ENCODE measurements around the gene VMP1.

VMP1 gene

GRCh38 chr17:59707149-59707970, at the start of gene VMP1, which contains the start of gene PTRH2:
Gene VMP1 (plus strand): TSS chr17:59707654. CDS start chr17:59731447, 23,793 bp downstream.
Gene PTRH2 (minus strand): TSS chr17:59707430. CDS start chr17:59697978, 9,452 bp downstream.
- DNase-seq (ENCODE audit: low read depth in 3 of 3) = peak; percentile 75 to 79 (median 79)

DNA sequence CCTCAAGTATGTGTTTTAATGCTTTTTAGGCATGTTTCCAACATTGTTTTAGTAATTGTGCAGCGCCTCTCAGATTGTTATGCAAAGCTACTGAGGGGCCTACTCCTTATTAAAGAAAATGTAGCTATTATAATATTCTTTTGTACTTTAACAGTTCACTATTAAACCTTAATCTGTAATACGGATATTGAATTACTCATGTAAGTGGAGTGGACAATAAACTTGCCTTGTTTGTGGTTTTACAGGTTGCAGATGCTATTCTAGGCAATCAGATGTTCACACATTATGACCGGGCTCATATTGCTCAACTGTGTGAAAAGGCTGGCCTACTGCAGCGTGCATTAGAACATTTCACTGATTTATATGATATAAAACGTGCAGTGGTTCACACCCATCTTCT, 41.2 kb upstream of the VMP1 start:
- DNase-seq (ENCODE audit: low read depth in 3 of 3) = no peak

- DNase-seq (ENCODE audit: low read depth in 3 of 3) = no peak
Observed at GRCh38 chr17:59668816-59669215, 38.6 kb upstream of the VMP1 start.

DNA sequence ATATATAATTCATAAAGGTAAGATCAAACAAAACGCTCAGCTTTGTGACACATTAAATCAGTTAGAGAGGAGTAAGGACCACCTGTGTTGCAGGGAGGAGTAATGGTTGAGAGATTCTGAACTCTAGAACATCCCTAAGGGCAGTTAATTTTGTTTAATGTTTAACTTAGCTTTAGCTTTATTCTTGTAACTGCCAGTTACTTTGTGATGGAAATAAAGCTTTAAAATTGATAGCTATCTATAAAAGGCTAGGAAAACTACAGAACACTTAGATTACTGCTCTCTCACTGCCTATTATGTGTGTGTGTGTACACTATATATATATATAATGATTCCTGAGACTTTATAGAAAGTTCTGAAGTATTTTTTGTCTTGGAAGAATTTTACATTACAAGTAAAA, 38.0 kb upstream of the VMP1 start:
- no peak for DNase-seq (ENCODE audit: low read depth in 3 of 3)

DNA sequence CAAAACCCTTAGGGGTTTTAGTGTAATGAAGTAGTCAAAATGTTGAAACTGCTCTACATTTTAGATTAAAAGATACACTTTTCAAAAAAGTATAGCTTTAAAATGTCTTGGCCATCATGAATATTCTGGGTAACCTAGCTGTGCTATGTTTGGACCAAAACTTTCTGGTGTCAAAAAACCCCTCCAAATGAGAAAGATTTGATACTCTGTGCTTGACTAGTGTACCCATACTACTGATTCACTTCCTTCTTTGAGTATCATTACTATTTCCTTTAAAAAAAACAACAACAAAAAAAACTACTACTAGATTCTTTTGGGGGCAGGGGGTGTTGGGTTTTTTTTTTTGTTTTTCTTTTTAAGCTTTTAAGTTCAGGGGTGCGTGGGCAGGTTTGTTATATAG, 37.5 kb upstream of the VMP1 start:
- DNase-seq (ENCODE audit: low read depth in 3 of 3) = no peak

GRCh38 chr17:59671386-59671785, 36.1 kb upstream of the VMP1 start:
- no peak for DNase-seq (ENCODE audit: low read depth in 3 of 3)

GRCh38 chr17:59675231-59675630, 32.2 kb upstream of the VMP1 start:
- DNase-seq (ENCODE audit: low read depth in 3 of 3) = no peak

DNA sequence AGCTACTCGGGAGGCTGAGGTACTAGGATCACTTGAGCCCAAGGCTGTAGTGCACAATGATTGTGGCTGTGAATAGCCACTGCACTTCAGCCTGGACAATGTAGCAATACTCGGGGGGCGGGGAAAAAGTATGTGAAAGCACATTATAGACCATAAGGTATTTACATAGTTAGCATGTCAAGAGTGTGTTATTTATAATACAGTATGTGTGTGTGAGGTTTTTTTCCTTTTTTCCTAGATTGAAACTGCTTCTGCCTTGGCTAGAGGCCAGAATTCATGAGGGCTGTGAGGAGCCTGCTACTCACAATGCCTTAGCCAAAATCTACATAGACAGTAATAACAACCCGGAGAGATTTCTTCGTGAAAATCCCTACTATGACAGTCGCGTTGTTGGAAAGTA, 30.7 kb upstream of the VMP1 start:
- DNase-seq (ENCODE audit: low read depth in 3 of 3) = no peak

GRCh38 chr17:59678918-59679317, 28.5 kb upstream of the VMP1 start:
- DNase-seq (ENCODE audit: low read depth in 3 of 3) = no peak

- no peak for DNase-seq (ENCODE audit: low read depth in 3 of 3)
Observed at GRCh38 chr17:59680314-59680713, 27.1 kb upstream of the VMP1 start.

DNA sequence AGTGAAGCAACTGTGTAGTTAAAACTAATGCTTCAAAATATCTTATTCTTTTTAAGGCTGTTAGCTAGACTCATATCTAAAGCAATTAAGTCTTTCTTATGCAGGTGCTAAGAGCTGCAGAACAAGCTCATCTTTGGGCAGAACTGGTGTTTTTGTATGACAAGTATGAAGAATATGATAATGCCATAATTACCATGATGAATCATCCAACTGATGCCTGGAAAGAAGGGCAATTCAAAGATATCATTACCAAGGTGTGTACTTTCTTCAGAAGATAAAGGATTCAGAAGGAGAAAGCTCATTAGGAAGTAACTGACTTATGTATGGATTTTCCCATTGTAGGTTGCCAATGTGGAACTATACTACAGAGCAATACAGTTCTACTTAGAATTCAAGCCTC, 24.2 kb upstream of the VMP1 start:
- no peak for DNase-seq (ENCODE audit: low read depth in 3 of 3)

GRCh38 chr17:59684967-59685366, 22.5 kb upstream of the VMP1 start:
- DNase-seq (ENCODE audit: low read depth in 3 of 3) = no peak

DNA sequence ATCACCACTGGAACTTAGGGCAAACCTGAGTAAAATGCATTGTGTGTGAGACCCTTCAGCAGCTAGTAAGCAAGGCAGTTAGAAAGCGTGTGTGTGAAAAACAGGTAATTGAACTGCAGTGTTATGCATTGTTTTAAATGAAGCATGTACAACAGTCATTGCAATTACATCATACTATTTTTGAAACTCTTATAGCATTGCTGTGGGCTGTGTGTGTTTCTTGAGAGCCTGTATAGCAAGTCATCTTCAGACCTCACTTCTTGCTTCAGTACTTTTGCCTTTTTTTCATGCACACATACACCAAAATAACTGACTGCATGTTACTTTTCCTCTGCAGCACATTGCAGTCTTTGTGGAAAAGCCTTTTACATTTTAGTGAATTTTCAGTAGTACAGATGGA, 19.4 kb upstream of the VMP1 start:
- no peak for DNase-seq (ENCODE audit: low read depth in 3 of 3)

DNA sequence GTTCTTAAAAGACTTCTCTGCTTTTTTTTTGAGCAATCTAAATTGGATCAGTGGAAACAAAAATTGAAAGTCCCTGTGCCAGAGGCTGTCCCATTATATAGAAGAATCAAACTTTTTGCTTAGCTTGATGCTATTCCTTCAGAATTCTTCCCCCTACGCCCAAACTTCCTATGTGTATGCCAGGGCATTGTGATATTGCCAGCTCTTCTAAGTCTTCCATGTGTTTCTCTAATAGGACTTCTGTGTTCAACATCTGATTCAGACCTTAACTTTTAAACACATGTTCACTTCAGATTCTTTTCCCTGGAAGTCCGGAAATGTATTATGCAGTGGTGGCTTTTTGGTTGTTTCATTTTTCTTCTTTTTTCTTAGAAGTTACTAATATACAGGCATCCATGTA, 19.0 kb upstream of the VMP1 start:
- DNase-seq (ENCODE audit: low read depth in 3 of 3) = no peak

DNA sequence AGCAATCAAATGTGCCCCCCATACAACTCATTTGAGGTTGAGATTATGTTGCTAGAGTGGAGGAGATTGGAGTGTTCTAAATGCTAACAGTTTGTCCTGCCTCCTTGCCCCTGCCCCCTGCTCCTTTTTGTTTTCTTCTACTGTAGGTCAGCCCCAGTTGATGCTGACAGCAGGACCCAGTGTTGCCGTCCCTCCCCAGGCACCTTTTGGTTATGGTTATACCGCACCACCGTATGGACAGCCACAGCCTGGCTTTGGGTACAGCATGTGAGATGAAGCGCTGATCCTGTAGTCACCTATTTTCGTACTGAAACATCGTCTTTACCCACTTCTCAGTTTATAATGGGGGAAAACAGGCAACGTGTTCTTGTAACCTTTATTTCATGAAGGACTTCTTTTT, 13.9 kb upstream of the VMP1 start:
- no peak for DNase-seq (ENCODE audit: low read depth in 3 of 3)

GRCh38 chr17:59694344-59694743, 13.1 kb upstream of the VMP1 start:
- no peak for DNase-seq (ENCODE audit: low read depth in 3 of 3)

- no peak for DNase-seq (ENCODE audit: low read depth in 3 of 3)
Observed at GRCh38 chr17:59695945-59696681, 11.3 kb upstream of the VMP1 start.

GRCh38 chr17:59696682-59697277, 10.7 kb upstream of the VMP1 start:
- DNase-seq (ENCODE audit: low read depth in 3 of 3) = no peak

- no peak for DNase-seq (ENCODE audit: low read depth in 3 of 3)
Observed at GRCh38 chr17:59698143-59698542, 9.3 kb upstream of the VMP1 start.

- no peak for DNase-seq (ENCODE audit: low read depth in 3 of 3)
Observed at GRCh38 chr17:59699218-59699617, 8.2 kb upstream of the VMP1 start.

GRCh38 chr17:59699786-59700185, 7.7 kb upstream of the VMP1 start:
- no peak for DNase-seq (ENCODE audit: low read depth in 3 of 3)

GRCh38 chr17:59702304-59702703, 5.2 kb upstream of the VMP1 start:
- DNase-seq (ENCODE audit: low read depth in 3 of 3) = no peak

DNA sequence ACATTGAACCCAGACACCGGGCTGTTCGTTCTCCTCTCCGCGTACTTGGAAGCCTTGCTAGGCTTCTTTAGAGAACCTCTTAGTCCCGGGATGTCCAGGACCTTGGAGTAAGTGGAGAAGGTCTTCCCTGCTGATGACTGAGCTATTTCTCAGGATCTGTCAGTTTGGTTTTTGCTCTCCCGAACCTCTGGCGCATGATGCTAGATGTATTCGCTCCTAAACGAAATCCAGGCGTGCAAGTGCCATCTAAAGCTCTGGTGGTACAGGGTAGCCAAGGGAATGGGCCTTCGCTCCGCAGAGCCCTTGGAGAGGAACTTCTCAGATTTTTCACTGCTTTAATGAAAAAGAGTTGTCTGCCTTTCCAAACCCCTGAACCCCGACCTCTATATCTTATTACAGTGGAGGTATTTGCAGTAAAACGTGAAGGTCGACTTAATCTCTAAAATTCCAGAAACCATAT, 547 bp downstream of the VMP1 start:
- DNase-seq (ENCODE audit: low read depth in 3 of 3) = no peak
